CD14-positive monocyte (primary cell): ENCODE results near the gene OVOL2. TPM values are rescaled to one million over a fixed set of nuclear protein-coding genes. Genes with fewer than 3 reads are reported as not detected.
A peak's percentile ranks its signal among the peaks of the same experiment; 100 is the strongest.

Experiments
- DNase-seq, 3 donors: peaks; one replicate each; pipeline ENCODE4 v3.0.0-alpha.2; 2011 to 2022
- H2AFZ ChIP-seq: 2 replicates; pipeline ENCODE4 v1.6.0; 2012; ENCODE audit warnings: mild to moderate bottlenecking, low read depth, low read length, inconsistent platforms; ENCODE audit not compliant: insufficient read depth, poor library complexity, severe bottlenecking
- H3K27ac ChIP-seq, 2 donors: 1 replicate in 1 of 2; 2 replicates in 1 of 2; pipeline ENCODE4 v1.5.1; 2012 to 2013; ENCODE audit warnings: low read length in 2 of 2, control low read depth in 1 of 2, inconsistent platforms in 1 of 2, low read depth in 1 of 2, mild to moderate bottlenecking in 1 of 2
- H3K27me3 ChIP-seq, 2 donors: one replicate each; pipeline versions ENCODE4 v1.6.0 to v1.6.1; 2011 to 2013; ENCODE audit warnings: low read length in 2 of 2; ENCODE audit not compliant: control insufficient read depth in 2 of 2, insufficient read depth in 2 of 2
- H3K36me3 ChIP-seq, 2 donors: replicated peaks in 1 of 2; 1 replicate in 1 of 2; 2 replicates in 1 of 2; pipeline versions ENCODE4 v1.5.1 to v1.6.1; 2012 to 2013; ENCODE audit warnings: low read length in 2 of 2, control low read depth in 1 of 2, inconsistent platforms in 1 of 2, mild to moderate bottlenecking in 1 of 2; ENCODE audit not compliant: insufficient read depth in 2 of 2, control insufficient read depth in 1 of 2
- H3K4me1 ChIP-seq, 2 donors: 1 replicate in 1 of 2; 2 replicates in 1 of 2; pipeline versions ENCODE4 v1.5.1 to v1.6.1; 2012 to 2013; ENCODE audit warnings: low read length in 2 of 2, control low read depth in 1 of 2, inconsistent platforms in 1 of 2, mild to moderate bottlenecking in 1 of 2, moderate library complexity in 1 of 2; ENCODE audit not compliant: insufficient read depth in 2 of 2, control insufficient read depth in 1 of 2
- H3K4me2 ChIP-seq: replicated peaks from 2 replicates; pipeline ENCODE3; 2012; ENCODE audit warnings: low read length, moderate library complexity, mild to moderate bottlenecking; ENCODE audit not compliant: poor library complexity, severe bottlenecking; ENCODE audit errors: extremely low read depth
- H3K4me3 ChIP-seq, 3 experiments: fragments of 200-600 bp in 1 of 3; sonication (generic) in 1 of 3; replicated peaks in 1 of 3; 1 replicate in 2 of 3; 2 replicates in 1 of 3; pipeline ENCODE4 v1.5.1; 2011 to 2013; ENCODE audit warnings: low read length in 3 of 3, mild to moderate bottlenecking in 3 of 3, control low read depth in 2 of 3, low read depth in 2 of 3, inconsistent platforms in 1 of 3, moderate library complexity in 1 of 3
- H3K79me2 ChIP-seq: 2 replicates; pipeline ENCODE4 v1.6.0; 2012; ENCODE audit warnings: mild to moderate bottlenecking, control low read depth, inconsistent platforms, low read length, moderate library complexity; ENCODE audit not compliant: insufficient read depth
- H3K9ac ChIP-seq: 2 replicates; pipeline ENCODE4 v1.6.0; 2017; ENCODE audit warnings: low read length, mild to moderate bottlenecking; ENCODE audit not compliant: insufficient read depth, poor library complexity, severe bottlenecking
- H3K9me3 ChIP-seq, 2 donors: replicated peaks in 1 of 2; 1 replicate in 1 of 2; 2 replicates in 1 of 2; pipeline versions ENCODE4 v1.5.1 to v1.6.1; 2012 to 2013; ENCODE audit warnings: low read length in 2 of 2, control low read depth in 1 of 2; ENCODE audit not compliant: control insufficient read depth in 1 of 2, insufficient read depth in 1 of 2
- H4K20me1 ChIP-seq: 2 replicates; pipeline ENCODE4 v1.6.0; 2012; ENCODE audit warnings: mild to moderate bottlenecking, low read length, control low read depth, moderate library complexity; ENCODE audit not compliant: insufficient read depth
- H3K27ac Mint-ChIP-seq, 7 donors: one replicate each; pipeline ENCODE4 v1.8.0; 2020; ENCODE audit warnings: mild to moderate bottlenecking in 7 of 7, mixed read lengths in 7 of 7, moderate library complexity in 6 of 7, inconsistent platforms in 2 of 7
- H3K27me3 Mint-ChIP-seq, 3 donors: one replicate each; pipeline ENCODE4 v1.8.0; 2021 to 2022; ENCODE audit warnings: low read depth in 3 of 3, mild to moderate bottlenecking in 3 of 3, mixed read lengths in 3 of 3, moderate library complexity in 3 of 3, inconsistent platforms in 1 of 3
- H3K36me3 Mint-ChIP-seq, 2 donors: one replicate each; pipeline ENCODE4 v1.8.0; 2020; ENCODE audit warnings: mixed read lengths in 2 of 2, inconsistent platforms in 1 of 2, mild to moderate bottlenecking in 1 of 2
- H3K4me1 Mint-ChIP-seq: one replicate; pipeline ENCODE4 v1.8.0; 2020; ENCODE audit warnings: mild to moderate bottlenecking, mixed read lengths
- H3K4me3 Mint-ChIP-seq, 2 donors: one replicate each; pipeline ENCODE4 v1.8.0; 2020; ENCODE audit warnings: mild to moderate bottlenecking in 2 of 2, mixed read lengths in 2 of 2, moderate library complexity in 1 of 2
- H3K9me3 Mint-ChIP-seq, 7 donors: one replicate each; pipeline ENCODE4 v1.8.0; 2020 to 2022; ENCODE audit warnings: mixed read lengths in 7 of 7, mild to moderate bottlenecking in 6 of 7, moderate library complexity in 6 of 7, inconsistent platforms in 2 of 7
- CTCF ChIP-seq: fragments of 200-600 bp; IDR thresholded peaks from one replicate; pipeline ENCODE4 v1.8.0; 2022; ENCODE audit warnings: antibody characterized with exemption, mild to moderate bottlenecking
- WGBS: methylation state at CpG from one replicate; pipeline ENCODE4 v1.1.5; 2013; ENCODE audit warnings: missing lambda C conversion rate; ENCODE audit not compliant: insufficient coverage; 5-methylcytosine and 5-hydroxymethylcytosine counted together
- intact Hi-C, 2 donors: fragments of 100-400 bp; cut with micrococcal nuclease; formaldehyde crosslinking; loops; one replicate each; pipeline versions ENCODE4 v1.15.0 to v1.15.1; 2023
- polyA plus RNA-seq, 3 donors: library from polyadenylated mRNA; depleted of rRNA in 1 of 3; unstranded in 2 of 3; stranded (reverse) in 1 of 3; fragments of 300-500 nt in 2 of 3; fragments of >200 nt in 1 of 3; fragmentation: Illumina TruSeq in 2 of 3; gene quantifications; 1 replicate in 2 of 3; 2 replicates in 1 of 3; pipeline ENCODE4 v1.2.3, GENCODE V29; 2012 to 2021

Gene OVOL2
- polyA plus RNA-seq, 3 donors = not detected

DNA sequence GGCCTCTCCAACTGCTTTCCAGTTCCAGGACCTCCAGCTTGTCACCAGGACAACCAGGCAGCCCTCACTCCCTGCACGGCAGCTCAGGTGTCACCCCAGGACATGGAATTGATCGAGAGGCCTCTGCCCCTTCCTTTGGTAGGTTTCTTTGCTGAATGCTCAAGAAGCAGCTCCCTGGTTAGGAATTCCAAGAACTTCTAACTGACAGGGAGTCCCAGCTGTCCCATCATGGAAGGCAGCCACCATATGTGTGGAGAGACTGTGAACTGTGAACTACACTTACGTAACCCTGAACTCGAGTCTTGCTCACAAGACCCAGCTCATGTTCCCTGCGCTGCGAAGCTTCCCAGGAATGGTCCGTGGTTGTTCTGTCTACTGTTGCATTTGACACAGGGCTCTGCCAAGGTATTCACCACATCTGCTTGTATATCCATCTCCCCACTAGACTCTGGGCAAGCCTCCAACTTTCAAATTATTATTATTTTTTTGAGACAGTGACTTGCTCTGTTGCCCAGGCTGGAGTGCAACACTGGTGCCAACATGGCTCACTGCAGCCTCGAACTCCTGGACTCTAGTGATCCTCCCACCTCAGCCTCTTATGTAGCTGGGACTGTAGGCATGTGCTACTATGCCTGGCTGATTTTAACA lies 53.2 kb downstream of the OVOL2 start:
- no peak overlapping the region for H3K4me3 ChIP-seq
- no peaks in the 10 kb centered on the region for H3K79me2 ChIP-seq
- H3K4me1 Mint-ChIP-seq = peaks cover 23% of the 10 kb centered on the region
- no peaks in the 10 kb centered on the region for H3K9me3 Mint-ChIP-seq
- H2AFZ ChIP-seq = no peak overlapping the region
- no peak overlapping the region for H3K27ac ChIP-seq
- H3K9ac ChIP-seq = no peak overlapping the region
- WGBS = 89% methylated on average over 7 of the region's 8 CpGs
- H3K4me3 Mint-ChIP-seq = no peak overlapping the region
- no peaks in the 10 kb centered on the region for H3K4me1 ChIP-seq
- H3K27me3 ChIP-seq = no peaks in the 10 kb centered on the region
- no peaks in the 10 kb centered on the region for H3K36me3 Mint-ChIP-seq
- DNase-seq = no peak
- TF ChIP-seq CTCF = no peak
- H3K27ac Mint-ChIP-seq = peak overlapping the region in 1 of 7 donors; percentile 36
- H3K4me2 ChIP-seq = no peak overlapping the region
- H3K36me3 ChIP-seq = no peaks in the 10 kb centered on the region
- intact Hi-C loops = no loop called here
- peaks cover 0 to 1% (median 0%) of the 10 kb centered on the region in 3 donors for H3K27me3 Mint-ChIP-seq
- H4K20me1 ChIP-seq = no peaks in the 10 kb centered on the region
- H3K9me3 ChIP-seq = no peaks in the 10 kb centered on the region

DNA sequence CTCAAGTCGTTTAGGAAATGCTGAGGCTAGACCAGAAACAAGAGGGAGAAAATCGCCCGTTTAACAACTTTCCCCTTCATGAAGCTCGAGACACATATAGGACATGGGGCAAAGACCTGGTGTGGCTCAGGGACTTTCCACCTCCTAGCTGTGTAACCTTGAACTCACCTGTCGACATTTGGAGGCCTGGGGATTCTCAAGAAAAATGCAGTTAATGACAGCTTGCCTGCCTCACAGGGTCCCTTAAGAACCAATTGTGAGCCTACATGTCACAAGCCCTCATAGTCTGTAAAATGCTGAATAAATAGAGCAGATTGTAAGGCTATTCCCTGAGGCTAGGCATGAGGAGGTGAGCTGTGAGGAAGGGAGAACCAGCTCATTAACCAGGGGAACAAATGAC lies 53.8 kb downstream of the OVOL2 start:
- H3K27ac Mint-ChIP-seq = peak overlapping the region in 1 of 7 donors; percentile 35
- Histone ChIP-seq H3K4me1 (no peaks in the 10 kb centered on the region), H3K36me3 (no peaks in the 10 kb centered on the region), H3K27me3 (no peaks in the 10 kb centered on the region), H3K4me2 (no peak overlapping the region), H3K27ac (no peak overlapping the region), H3K79me2 (no peaks in the 10 kb centered on the region), H3K9me3 (no peaks in the 10 kb centered on the region), H2AFZ (no peak overlapping the region), H3K9ac (no peak overlapping the region), H3K4me3 (no peak overlapping the region), H4K20me1 (no peaks in the 10 kb centered on the region)
- H3K36me3 Mint-ChIP-seq = no peaks in the 10 kb centered on the region
- H3K9me3 Mint-ChIP-seq = no peaks in the 10 kb centered on the region
- peaks cover 23% of the 10 kb centered on the region for H3K4me1 Mint-ChIP-seq
- 89% methylated on average over 3 of the region's 5 CpGs for WGBS
- intact Hi-C loops = no loop called here
- no peak for DNase-seq
- H3K4me3 Mint-ChIP-seq = no peak overlapping the region
- no peak for TF ChIP-seq CTCF
- peaks cover 0 to 1% (median 0%) of the 10 kb centered on the region in 3 donors for H3K27me3 Mint-ChIP-seq
